HEK293 (cell line): Measurements from ENCODE around the gene SCN7A.

Experiments
- CTCF ChIA-PET: fragments of 350-600 bp; formaldehyde crosslinking; extraction: SDS; loops from one replicate; lab custom pipeline; 2021; ENCODE audit warnings: antibody characterized with exemption; lab: Yijun Ruan, JAX
- POLR2A ChIA-PET: fragments of 300-600 bp; formaldehyde crosslinking; extraction: SDS; loops from one replicate; lab custom pipeline; 2020; ENCODE audit warnings: antibody characterized with exemption, inconsistent platforms; lab: Yijun Ruan, JAX
- H3K27ac ChIP-seq: fragments of 200-500 bp; sonication (Bioruptor generic); 2 replicates; pipeline ENCODE4 v1.5.1; 2014; ENCODE audit warnings: low read depth, low read length, control low read depth, inconsistent platforms; ENCODE audit errors: extremely low read depth
- H3K36me3 ChIP-seq, 2 experiments: fragments of 200-500 bp in 1 of 2; sonication (Bioruptor generic) in 1 of 2; 1 replicate in 1 of 2; 2 replicates in 1 of 2; pipeline ENCODE4 v1.5.1; 2014 to 2017; ENCODE audit warnings: inconsistent platforms in 2 of 2, low read length in 2 of 2; ENCODE audit not compliant: control insufficient read depth in 2 of 2, insufficient read depth in 1 of 2
- H3K4me1 ChIP-seq: fragments of 200-500 bp; sonication (Bioruptor generic); 2 replicates; pipeline ENCODE4 v1.5.1; 2014; ENCODE audit warnings: mild to moderate bottlenecking, low read length, inconsistent platforms; ENCODE audit not compliant: control insufficient read depth, insufficient read depth
- H3K4me3 ChIP-seq: 2 replicates; pipeline ENCODE4 v1.5.1; 2011; ENCODE audit warnings: low read depth, mild to moderate bottlenecking, control low read depth, low read length, moderate library complexity
- H3K9me3 ChIP-seq: fragments of 200-500 bp; sonication (Bioruptor generic); 2 replicates; pipeline ENCODE4 v1.5.1; 2014; ENCODE audit warnings: low read depth, low read length, inconsistent platforms; ENCODE audit not compliant: control insufficient read depth, insufficient read depth
- ZBTB1 ChIP-seq: fragments of 450-650 bp; formaldehyde crosslinking; IDR thresholded peaks from 2 replicates; pipeline ENCODE4 v1.5.1; 2016; ENCODE audit warnings: missing biosample characterization, missing genetic modification characterization
- ZBTB11 ChIP-seq: fragments of 450-650 bp; formaldehyde crosslinking; conservative IDR thresholded peaks from 2 replicates; pipeline ENCODE4 v1.5.1; 2016; ENCODE audit warnings: low read depth, missing biosample characterization, missing genetic modification characterization
- ZBTB49 ChIP-seq: fragments of 450-650 bp; formaldehyde crosslinking; IDR thresholded peaks from 2 replicates; pipeline ENCODE4 v1.5.1; 2016; ENCODE audit warnings: missing biosample characterization, missing genetic modification characterization, low read depth
- ZNF16 ChIP-seq: fragments of 450-650 bp; formaldehyde crosslinking; IDR thresholded peaks from 2 replicates; pipeline ENCODE4 v1.5.1; 2016; ENCODE audit warnings: low read depth, missing biosample characterization, missing genetic modification characterization
- ZNF394 ChIP-seq: fragments of 450-650 bp; formaldehyde crosslinking; IDR thresholded peaks from 2 replicates; pipeline ENCODE4 v1.5.1; 2016; ENCODE audit warnings: missing biosample characterization, missing genetic modification characterization, mild to moderate bottlenecking, moderate library complexity, borderline replicate concordance
- ZNF398 ChIP-seq: fragments of 450-650 bp; formaldehyde crosslinking; IDR thresholded peaks from 2 replicates; pipeline ENCODE4 v1.5.1; 2017; ENCODE audit warnings: missing biosample characterization, missing genetic modification characterization

SCN7A gene

GRCh38 chr2:166357068-166357949 lies 136.7 kb downstream of the SCN7A start:
- no peaks in the 10 kb centered on the region for H3K36me3 ChIP-seq
- ChIA-PET CTCF (interaction anchor here (0.6 to 1.4 kb wide), 3 partner anchors 18 to 66 kb away, joined by 3 to 9 read pairs (median 4); no protein-coding TSS in a partner anchor), POLR2A (no interaction called here)
- no peaks in the 10 kb centered on the region for H3K4me1 ChIP-seq
- no peak overlapping the region for H3K4me3 ChIP-seq
- H3K9me3 ChIP-seq, result no peaks in the 10 kb centered on the region
- TF ChIP-seq ZBTB49 (tag by site-specific recombination), result no peak
- no peak for TF ChIP-seq ZNF16 (tag by site-specific recombination)
- no peak for TF ChIP-seq ZNF398 (tag by site-specific recombination)
- no peak for TF ChIP-seq ZNF394 (tag by site-specific recombination)
- TF ChIP-seq ZBTB1 (tag by site-specific recombination), result no peak
- no peak for TF ChIP-seq ZBTB11 (tag by site-specific recombination)
- no peak overlapping the region for H3K27ac ChIP-seq
